ENCODE data around the gene RGS9BP.

The RGS9BP gene

DNA sequence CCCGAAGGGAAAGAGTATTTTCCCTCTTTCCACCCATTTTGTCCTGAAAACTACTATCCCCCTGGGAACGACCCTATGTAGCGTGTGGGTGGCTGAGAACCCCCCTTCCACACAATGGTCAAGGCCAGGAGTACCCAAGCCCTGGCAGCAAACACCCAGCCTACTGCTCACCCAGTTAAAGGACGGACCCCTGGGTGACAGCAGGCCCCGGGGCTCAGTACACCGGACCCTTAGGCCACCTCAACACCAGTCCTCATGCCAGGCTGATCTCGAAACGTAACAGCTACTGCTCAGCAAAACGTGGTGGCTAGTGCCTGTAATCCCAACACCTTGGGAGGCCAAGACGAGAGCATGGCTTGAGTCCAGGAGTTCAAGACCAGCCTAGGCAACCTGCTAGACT is 2.1 kb upstream of the RGS9BP start:
- CTCF ChIA-PET = interaction anchor here (0.7 kb wide), 1 partner anchor 136 kb away, joined by 5 read pairs; no protein-coding TSS in a partner anchor
- no peak for DNase-seq (ENCODE audit: low spot score)
- no peak overlapping the region for H3K27ac ChIP-seq
- TF ChIP-seq, protein P1, sequence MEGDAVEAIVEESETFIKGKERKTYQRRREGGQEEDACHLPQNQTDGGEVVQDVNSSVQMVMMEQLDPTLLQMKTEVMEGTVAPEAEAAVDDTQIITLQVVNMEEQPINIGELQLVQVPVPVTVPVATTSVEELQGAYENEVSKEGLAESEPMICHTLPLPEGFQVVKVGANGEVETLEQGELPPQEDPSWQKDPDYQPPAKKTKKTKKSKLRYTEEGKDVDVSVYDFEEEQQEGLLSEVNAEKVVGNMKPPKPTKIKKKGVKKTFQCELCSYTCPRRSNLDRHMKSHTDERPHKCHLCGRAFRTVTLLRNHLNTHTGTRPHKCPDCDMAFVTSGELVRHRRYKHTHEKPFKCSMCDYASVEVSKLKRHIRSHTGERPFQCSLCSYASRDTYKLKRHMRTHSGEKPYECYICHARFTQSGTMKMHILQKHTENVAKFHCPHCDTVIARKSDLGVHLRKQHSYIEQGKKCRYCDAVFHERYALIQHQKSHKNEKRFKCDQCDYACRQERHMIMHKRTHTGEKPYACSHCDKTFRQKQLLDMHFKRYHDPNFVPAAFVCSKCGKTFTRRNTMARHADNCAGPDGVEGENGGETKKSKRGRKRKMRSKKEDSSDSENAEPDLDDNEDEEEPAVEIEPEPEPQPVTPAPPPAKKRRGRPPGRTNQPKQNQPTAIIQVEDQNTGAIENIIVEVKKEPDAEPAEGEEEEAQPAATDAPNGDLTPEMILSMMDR (conservative IDR thresholded peaks at IDR 0.05; ENCODE audit: low read depth) = no peak
- POLR2A ChIA-PET (ENCODE audit: low non-redundant PET) = interaction anchor here (0.7 kb wide), 1 partner anchor 21 kb away, joined by 4 read pairs; no protein-coding TSS in a partner anchor

DNA sequence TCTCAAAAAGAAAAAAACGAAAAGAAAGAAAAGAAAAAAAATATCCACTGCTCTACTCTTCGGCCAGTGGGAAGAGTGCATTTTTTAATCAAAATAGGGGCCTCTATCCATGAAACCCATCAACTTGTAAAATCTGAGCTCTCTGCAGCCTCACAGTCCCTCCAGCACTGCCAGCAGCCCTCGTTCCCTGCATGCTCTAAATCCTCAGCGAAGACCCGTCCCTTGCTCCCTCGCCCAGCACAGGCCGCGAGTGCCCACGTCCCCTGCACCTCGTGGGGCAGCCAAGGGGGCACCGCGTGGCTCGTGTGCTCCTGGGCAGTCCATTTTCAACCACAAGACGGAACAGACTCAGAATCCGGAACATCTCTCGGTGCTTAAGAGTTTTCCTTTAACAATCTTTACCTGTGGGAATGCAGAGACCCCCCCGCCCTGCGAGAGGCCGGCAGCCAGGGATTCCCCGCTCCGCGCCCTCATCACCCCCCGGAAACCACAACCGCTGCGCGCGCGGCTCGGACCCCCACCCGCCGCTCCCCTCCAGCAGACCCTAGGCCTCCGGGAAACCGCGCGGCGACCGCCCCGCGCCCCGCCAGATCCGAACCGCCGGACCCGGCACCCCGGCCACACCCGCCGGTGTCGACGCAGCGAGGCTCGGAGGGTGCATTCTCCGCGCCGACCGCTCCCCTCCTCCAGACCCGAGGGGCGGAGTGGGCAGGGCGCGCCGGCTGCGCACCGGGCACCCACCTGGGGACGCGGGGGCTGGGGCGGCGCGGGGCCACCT is 1.3 kb upstream of the RGS9BP start:
- POLR2A ChIA-PET (ENCODE audit: low non-redundant PET) = interaction anchor here (0.6 kb wide), 1 partner anchor 260 kb away, joined by 4 read pairs; no protein-coding TSS in a partner anchor
- DNase-seq (ENCODE audit: low spot score) = no peak
- CTCF ChIA-PET = interaction anchor here (0.7 kb wide), 1 partner anchor 135 kb away, joined by 5 read pairs; no protein-coding TSS in a partner anchor
- TF ChIP-seq, protein P1 (conservative IDR thresholded peaks at IDR 0.05; ENCODE audit: low read depth) = no peak
- H3K27ac ChIP-seq = peak overlapping the region; percentile 84

DNA sequence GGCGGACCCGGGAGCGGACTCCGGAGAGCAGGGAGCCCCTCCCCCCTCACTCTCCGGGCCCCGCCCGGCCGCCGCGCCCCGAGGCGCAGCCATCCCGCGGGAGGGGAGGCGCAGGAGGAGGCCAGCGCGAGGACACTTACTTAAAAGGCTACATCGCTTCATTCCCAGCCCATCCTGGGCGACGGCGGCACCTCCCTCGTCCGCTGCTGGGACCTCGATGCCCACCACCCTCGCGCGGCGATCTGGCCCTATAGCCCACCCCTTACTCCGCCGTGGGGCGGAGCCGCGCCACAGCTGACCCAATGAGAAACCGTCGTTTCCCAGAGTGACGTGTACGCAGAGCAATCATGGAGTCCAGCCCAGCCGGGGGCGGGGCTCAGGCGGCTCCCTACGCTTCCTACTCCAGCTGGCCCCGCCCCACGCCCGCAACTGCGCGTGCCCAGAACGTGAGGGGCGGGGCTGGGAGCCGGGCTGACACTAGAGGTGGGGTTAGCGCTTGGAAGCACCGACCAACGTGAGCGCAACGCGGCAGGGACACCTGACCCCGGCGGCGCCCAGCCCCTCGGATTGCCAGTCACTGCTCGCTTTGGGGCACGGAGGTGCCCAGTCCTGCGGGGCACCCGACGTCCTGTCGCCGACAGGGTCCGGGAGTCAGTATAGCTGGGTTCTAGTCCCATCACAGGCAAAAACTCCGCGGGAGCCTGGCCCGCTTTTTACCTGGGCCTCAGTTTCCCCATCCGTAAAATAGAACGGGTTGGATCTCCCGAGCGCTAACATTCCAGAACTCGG is 523 bp upstream of the RGS9BP start, which contains the start of gene ANKRD27:
Gene ANKRD27, minus strand, starts transcription at position 250 of the 789 bp plus-strand sequence. CDS start 16,165 bp downstream, outside the sequence.
- peak within 1 kb of the TSS; percentile 84 for H3K27ac ChIP-seq
- CTCF ChIA-PET = interaction anchor here (1.6 kb wide), 1 partner anchor 75 kb away, joined by 8 read pairs; no protein-coding TSS in a partner anchor

DNA sequence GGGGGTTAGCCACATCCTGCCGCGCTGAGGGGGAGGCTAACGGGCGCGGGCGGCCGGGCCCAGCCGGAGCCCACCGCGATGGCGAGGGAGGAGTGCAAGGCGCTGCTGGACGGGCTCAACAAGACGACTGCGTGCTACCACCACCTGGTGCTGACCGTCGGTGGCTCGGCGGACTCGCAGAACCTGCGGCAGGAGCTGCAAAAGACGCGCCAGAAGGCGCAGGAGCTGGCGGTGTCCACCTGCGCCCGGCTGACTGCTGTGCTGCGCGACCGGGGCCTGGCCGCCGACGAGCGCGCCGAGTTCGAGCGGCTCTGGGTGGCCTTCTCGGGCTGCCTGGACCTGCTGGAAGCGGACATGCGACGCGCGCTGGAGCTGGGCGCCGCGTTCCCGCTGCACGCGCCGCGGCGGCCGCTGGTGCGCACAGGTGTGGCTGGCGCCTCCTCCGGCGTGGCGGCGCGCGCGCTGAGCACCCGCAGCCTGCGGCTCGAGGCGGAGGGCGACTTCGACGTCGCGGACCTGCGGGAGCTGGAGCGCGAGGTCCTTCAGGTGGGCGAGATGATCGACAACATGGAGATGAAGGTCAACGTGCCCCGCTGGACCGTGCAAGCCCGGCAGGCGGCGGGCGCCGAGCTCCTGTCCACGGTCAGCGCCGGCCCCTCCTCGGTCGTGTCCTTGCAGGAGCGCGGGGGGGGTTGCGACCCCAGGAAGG is 692 bp downstream of the RGS9BP start:
- DNase-seq (ENCODE audit: low spot score) = no peak
- CTCF ChIA-PET = interaction anchor here (1.6 kb wide), 1 partner anchor 76 kb away, joined by 8 read pairs; no protein-coding TSS in a partner anchor
- POLR2A ChIA-PET (ENCODE audit: low non-redundant PET) = interaction anchor here (0.5 to 1.8 kb wide), 2 partner anchors 15 to 43 kb away, joined by 4 to 9 read pairs; partner anchors contain the start of gene NUDT19
- TF ChIP-seq, protein P1 (conservative IDR thresholded peaks at IDR 0.05; ENCODE audit: low read depth) = 0 out of 2 replicates have a peak, but pooled peaks have one; percentile 10
- H3K27ac ChIP-seq = peak overlapping the region; percentile 84; the same call in 1 of the 2 replicates

More for the DNA sequence above, 523 bp upstream of the RGS9BP start, which contains the start of gene ANKRD27:
- peak; percentile 97 for DNase-seq (ENCODE audit: low spot score)
- POLR2A ChIA-PET (ENCODE audit: low non-redundant PET) = interaction anchor here (0.5 to 1.8 kb wide), 5 partner anchors 11 to 261 kb away, joined by 3 to 10 read pairs (median 5); partner anchors contain the start of gene NUDT19
- TF ChIP-seq, protein P1 (conservative IDR thresholded peaks at IDR 0.05; ENCODE audit: low read depth) = no peak

DNA sequence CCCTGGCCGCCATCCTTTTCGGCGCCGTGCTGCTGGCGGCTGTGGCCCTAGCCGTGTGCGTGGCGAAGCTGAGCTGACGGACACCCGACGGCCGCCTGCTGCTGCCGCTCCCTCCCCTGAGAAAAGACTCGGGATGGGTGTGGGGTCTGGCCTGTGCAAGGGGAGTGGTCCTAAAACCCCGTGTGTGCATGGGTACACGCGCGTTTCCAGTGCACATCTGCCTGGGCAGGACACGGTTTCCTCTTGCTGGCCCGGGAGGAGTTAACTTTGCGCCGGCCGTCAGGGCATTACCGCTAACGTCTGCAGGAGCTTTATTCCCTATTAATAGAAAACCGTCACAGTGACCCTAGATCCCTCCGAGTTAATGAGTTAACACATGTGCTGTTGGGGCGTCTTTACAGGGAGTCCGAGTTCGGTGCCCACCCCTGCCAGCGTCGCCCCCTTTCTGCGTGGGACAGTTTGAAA is 1.3 kb downstream of the RGS9BP start:
- no peak for DNase-seq (ENCODE audit: low spot score)
- H3K27ac ChIP-seq = no peak overlapping the region
- ChIA-PET CTCF (no interaction called here), POLR2A (ENCODE audit: low non-redundant PET) (interaction anchor here (1.8 kb wide), 1 partner anchor 15 kb away, joined by 9 read pairs; the partner anchor contains the start of gene NUDT19)
- TF ChIP-seq, protein P1 (conservative IDR thresholded peaks at IDR 0.05; ENCODE audit: low read depth) = no peak
